Fibroblast of peridontal ligament (primary cell): Measurements from ENCODE around the gene DNPH1.

ENCODE experiments used
- DNase-seq: peaks from one replicate; pipeline ENCODE4 v3.0.0-alpha.2; 2010; ENCODE audit errors: extremely low read depth

The DNPH1 gene

GRCh38 chr6:43263314-43264178 is 34.3 kb upstream of the DNPH1 start:
- DNase-seq: peak; percentile 65

GRCh38 chr6:43262780-43263313 is 33.6 kb upstream of the DNPH1 start:
- DNase-seq: no peak

- peak; percentile 5 for DNase-seq
These were observed 32.9 kb upstream of the DNPH1 start for GRCh38 chr6:43262000-43262779.

- DNase-seq: no peak
These were observed 31.9 kb upstream of the DNPH1 start for GRCh38 chr6:43261198-43261597.

GRCh38 chr6:43260791-43261190 is 31.5 kb upstream of the DNPH1 start:
- no peak for DNase-seq

- DNase-seq: no peak
These were observed 29.8 kb upstream of the DNPH1 start for GRCh38 chr6:43258807-43259686.

- no peak for DNase-seq
These were observed 28.9 kb upstream of the DNPH1 start for GRCh38 chr6:43258180-43258579.

- no peak for DNase-seq
These were observed 28.3 kb upstream of the DNPH1 start for GRCh38 chr6:43257367-43258145.

GRCh38 chr6:43256670-43257366 is 27.5 kb upstream of the DNPH1 start:
- no peak for DNase-seq

GRCh38 chr6:43255408-43256054 is 26.2 kb upstream of the DNPH1 start:
- DNase-seq: no peak

GRCh38 chr6:43254846-43255245 is 25.6 kb upstream of the DNPH1 start:
- DNase-seq: no peak

- peak; percentile 18 for DNase-seq
These were observed 25.0 kb upstream of the DNPH1 start for GRCh38 chr6:43254138-43254817.

GRCh38 chr6:43253401-43253800 is 24.1 kb upstream of the DNPH1 start:
- DNase-seq: no peak

GRCh38 chr6:43250992-43251373 is 21.7 kb upstream of the DNPH1 start:
- no peak for DNase-seq

- no peak for DNase-seq
These were observed 19.5 kb upstream of the DNPH1 start for GRCh38 chr6:43248791-43249190.

GRCh38 chr6:43248101-43248500 is 18.8 kb upstream of the DNPH1 start:
- DNase-seq: no peak

GRCh38 chr6:43247114-43247999 is 18.1 kb upstream of the DNPH1 start:
- no peak for DNase-seq
